ENCODE measurements around the gene ENG. TPM values are rescaled to one million over a fixed set of nuclear protein-coding genes. Genes with fewer than 3 reads are reported as not detected.

Gene ENG
- total RNA-seq = 10 to 100 TPM; 12.0 to 51.1 (median 19.6) TPM

DNA sequence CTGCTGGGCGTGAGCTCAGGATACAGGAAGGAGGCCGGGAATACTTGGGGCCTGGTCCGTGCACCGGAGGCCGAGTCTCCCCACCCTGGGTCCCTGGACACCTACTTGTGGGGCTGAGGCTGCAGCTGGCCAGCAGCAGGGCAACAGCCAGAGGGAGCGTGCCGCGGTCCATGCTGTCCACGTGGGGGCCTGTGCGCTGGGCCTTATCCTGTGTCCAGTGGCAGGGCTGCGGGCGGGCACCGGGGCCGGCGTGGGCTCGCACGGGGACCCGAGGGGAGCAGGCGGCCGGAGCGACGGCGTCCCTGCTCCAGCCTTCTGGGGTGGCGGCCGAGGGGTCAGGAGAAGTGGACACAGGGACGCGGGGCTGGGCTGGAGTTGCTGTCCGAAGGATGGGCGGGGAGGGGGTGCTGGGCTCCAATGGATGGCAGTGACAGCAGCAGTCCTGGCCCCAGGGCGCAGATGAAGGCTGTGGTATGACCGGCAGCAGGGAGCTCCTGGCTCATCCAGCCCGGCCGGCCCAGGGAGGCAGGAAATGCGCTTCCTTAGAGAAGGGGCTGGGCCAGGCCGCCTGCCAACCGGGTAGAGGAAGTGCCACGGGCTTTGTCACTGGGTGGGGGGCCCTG is at the start of gene ENG:
Gene ENG, minus strand, starts transcription at position 475 of the 623 bp plus-strand sequence. Its CDS starts 303 bp downstream, at position 172.
- intact Hi-C loops (cut with DNase I; ENCODE audit: low total_unique reads) = no loop called here
- no peak for TF ChIP-seq POLR2A (IDR thresholded peaks at IDR 0.05)
- TF ChIP-seq, protein P1, sequence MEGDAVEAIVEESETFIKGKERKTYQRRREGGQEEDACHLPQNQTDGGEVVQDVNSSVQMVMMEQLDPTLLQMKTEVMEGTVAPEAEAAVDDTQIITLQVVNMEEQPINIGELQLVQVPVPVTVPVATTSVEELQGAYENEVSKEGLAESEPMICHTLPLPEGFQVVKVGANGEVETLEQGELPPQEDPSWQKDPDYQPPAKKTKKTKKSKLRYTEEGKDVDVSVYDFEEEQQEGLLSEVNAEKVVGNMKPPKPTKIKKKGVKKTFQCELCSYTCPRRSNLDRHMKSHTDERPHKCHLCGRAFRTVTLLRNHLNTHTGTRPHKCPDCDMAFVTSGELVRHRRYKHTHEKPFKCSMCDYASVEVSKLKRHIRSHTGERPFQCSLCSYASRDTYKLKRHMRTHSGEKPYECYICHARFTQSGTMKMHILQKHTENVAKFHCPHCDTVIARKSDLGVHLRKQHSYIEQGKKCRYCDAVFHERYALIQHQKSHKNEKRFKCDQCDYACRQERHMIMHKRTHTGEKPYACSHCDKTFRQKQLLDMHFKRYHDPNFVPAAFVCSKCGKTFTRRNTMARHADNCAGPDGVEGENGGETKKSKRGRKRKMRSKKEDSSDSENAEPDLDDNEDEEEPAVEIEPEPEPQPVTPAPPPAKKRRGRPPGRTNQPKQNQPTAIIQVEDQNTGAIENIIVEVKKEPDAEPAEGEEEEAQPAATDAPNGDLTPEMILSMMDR (IDR thresholded peaks at IDR 0.05) = no peak

DNA sequence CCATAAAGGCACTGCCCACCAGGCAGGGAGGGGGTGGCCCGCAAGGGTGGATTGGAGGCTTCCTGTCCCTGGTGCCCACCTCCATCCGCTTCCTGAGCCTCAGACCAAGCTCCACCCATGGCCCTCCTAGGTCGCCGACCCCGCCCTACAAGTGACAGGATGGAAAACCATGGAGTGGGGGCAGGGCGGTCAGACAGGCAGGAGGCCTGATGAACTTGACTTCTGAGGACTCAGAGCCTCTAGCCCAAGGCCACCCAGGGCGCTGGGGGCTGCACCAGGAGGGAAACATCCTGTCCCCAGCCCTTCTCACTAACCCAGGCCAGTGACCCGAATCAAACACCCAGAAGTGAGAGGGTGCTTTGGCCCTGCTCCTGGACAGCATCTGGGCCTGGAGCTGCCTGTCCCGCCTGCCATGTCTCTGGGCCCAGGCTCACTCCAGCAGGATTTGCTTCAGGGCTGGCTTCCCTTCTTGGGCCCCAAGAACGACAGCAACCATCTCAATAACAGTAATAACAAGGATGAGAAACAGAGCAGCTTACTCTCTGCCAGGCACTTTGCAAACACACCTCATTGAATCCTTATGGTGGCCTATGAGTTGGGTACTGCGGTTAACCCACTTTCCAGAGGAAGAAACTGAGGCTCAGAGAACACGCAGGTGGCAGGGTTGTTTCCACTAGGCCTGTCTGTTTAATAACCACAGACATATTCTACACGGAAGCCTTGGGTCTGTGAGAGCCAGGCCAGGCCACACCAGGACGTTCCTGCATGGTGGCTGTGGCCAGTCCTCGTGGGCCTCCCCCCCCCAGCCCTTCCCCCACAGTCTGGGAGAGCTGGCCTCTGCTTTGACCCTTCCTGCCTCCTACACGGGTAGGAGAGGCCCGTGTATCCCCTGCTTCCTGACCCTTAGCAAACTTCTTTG is 49.4 kb upstream of the ENG start:
- intact Hi-C loops (cut with DNase I; ENCODE audit: low total_unique reads) = no loop called here
- no peak for TF ChIP-seq POLR2A (IDR thresholded peaks at IDR 0.05)
- TF ChIP-seq, protein P1 (IDR thresholded peaks at IDR 0.05) = peak in 1 of 3 donors; percentile 61
- 47 to 51% methylated on average over 17 of the region's 17 CpGs for WGBS, 2 donors
- H3K4me3 ChIP-seq (ENCODE audit: low read depth, poor library complexity, severe bottlenecking) = no peak overlapping the region
- peak; percentile 75 to 95 for DNase-seq (ENCODE audit: low spot score in 2 of 2)

More for the DNA sequence above, at the start of gene ENG:
- 38 to 50% methylated on average over 32 to 37 of the region's 37 CpGs for WGBS, 2 donors
- peak in 1 of 2 donors; percentile 95 for DNase-seq (ENCODE audit: low spot score in 2 of 2)
- H3K4me3 ChIP-seq (ENCODE audit: low read depth, poor library complexity, severe bottlenecking) = peak within 1 kb of the TSS; percentile 42

DNA sequence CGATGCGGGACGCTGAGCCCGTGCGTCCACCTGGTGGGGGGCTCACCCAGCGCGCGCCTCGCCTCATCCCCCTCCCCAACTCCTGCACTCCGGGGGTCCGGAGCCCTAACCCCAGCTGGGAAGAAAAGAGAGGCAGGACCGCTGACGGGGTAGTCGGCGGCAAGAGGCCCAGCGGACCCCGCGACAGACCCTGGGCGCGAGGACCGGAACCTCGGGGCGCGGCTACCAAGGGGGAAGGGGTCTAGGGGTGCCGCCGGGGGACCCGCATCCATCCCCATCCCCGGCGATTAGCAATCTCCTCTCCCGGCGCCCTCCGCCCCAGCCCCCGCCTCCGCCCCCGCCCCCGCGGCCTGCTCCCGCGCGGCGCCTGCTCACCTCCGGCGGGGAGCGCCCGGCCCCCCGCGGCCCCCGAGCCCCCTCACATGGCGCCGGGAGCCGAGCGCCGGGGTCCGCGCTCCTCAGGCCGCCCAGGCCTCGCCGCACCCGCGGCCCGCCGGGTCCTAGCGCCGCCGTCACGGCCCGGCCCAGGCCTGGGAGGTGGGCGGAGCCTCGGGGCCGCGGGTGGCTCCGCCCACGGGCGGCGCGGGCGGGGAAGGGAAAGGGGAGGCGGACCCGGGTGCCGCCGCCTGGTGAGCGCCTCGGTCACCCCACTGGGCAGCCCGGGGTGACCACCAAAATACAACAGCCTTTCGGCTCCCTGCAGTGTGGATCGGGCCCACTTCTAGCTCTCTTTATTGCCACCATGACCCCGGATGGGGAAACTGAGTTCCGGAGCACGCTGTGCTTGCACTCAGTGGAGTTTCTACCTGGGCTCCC is 44.9 kb upstream of the ENG start, which contains the start of gene ST6GALNAC6:
Gene ST6GALNAC6, minus strand, starts transcription at position 476 of the 816 bp plus-strand sequence. CDS start 1,622 bp downstream, outside the sequence.
- DNase-seq (ENCODE audit: low spot score in 2 of 2) = peak in 1 of 2 donors; percentile 93
- 1 to 3% methylated on average over 27 to 29 of the region's 89 CpGs for WGBS, 2 donors
- TF ChIP-seq, protein P1 (IDR thresholded peaks at IDR 0.05) = no peak
- no peak for TF ChIP-seq POLR2A (IDR thresholded peaks at IDR 0.05)
- intact Hi-C loops (cut with DNase I; ENCODE audit: low total_unique reads) = no loop called here
- peak within 1 kb of the TSS; percentile 93 for H3K4me3 ChIP-seq (ENCODE audit: low read depth, poor library complexity, severe bottlenecking)

DNA sequence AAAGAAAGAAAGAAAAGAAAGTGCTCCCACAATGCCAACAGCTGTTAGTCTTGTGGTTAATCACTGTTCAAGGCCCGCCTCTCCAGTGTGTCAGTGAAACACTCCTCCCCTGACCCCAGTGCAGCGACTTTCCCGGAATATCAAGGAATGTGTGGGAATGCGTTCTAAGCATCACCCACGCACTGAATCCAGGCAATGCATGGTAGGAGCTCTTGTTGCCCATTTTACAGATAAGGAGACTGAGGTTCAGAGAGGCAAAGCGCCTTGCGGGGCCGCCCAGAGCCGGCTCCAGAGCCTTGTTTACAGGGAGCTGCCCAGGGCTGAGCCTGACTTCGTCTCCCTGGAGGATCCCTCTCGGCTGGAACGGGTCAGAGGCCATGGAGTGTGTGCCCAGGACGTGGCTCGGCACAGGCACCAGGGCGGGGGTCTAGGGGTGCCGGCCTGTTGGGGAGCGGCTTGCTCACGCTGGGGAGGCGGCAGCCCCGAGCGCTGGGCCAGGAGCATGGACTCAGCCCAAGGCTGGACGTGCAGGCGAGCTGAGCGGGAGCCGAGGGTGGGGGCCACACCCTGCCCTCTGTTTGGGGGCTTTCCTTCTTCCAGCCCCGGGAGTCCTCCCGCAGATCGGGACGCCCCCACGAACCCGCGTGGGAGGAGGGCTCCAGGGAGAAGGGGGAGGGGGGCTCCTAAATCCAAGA is 44.1 kb upstream of the ENG start:
- WGBS, 2 donors = 6 to 7% methylated on average over 18 to 23 of the region's 32 CpGs
- intact Hi-C loops (cut with DNase I; ENCODE audit: low total_unique reads) = no loop called here
- DNase-seq (ENCODE audit: low spot score in 2 of 2) = peak in 1 of 2 donors; percentile 90
- H3K4me3 ChIP-seq (ENCODE audit: low read depth, poor library complexity, severe bottlenecking) = peak overlapping the region; percentile 93
- no peak for TF ChIP-seq POLR2A (IDR thresholded peaks at IDR 0.05)
- TF ChIP-seq, protein P1 (IDR thresholded peaks at IDR 0.05) = no peak

DNA sequence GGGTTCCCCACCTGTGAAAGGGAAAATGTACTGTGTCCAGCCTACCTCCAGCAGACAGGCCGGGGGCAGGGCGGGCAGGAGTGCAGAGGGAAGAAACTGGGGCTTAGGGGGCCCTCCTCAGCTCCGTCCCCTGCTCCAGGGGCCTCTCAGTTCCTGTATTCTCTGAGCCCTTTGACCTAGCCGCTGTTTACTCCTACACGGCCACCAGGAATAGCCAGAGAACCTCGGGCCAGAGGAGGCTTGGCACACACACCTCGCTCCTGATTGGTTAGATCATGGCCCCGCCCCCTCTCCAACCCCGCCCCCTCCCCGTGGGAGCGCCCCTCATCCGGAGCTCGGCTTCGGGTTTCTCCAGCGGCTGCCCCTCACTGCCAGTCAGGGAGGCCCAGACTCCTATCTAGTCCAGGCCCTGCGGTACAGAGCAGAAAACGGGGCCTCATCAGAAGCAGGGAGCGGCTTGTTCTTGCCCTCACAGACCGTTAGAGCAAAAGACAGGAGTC is 42.8 kb upstream of the ENG start:
- peak; percentile 77 to 95 for DNase-seq (ENCODE audit: low spot score in 2 of 2)
- TF ChIP-seq, protein P1 (IDR thresholded peaks at IDR 0.05) = no peak
- no peak for TF ChIP-seq POLR2A (IDR thresholded peaks at IDR 0.05)
- intact Hi-C loops (cut with DNase I; ENCODE audit: low total_unique reads) = no loop called here
- WGBS, 2 donors = 31 to 35% methylated on average over 9 to 19 of the region's 19 CpGs
- no peak overlapping the region for H3K4me3 ChIP-seq (ENCODE audit: low read depth, poor library complexity, severe bottlenecking)

Measured in lower leg skin (tissue), 4 donors.